ENCODE data around the gene DRGX.

DRGX gene

DNA sequence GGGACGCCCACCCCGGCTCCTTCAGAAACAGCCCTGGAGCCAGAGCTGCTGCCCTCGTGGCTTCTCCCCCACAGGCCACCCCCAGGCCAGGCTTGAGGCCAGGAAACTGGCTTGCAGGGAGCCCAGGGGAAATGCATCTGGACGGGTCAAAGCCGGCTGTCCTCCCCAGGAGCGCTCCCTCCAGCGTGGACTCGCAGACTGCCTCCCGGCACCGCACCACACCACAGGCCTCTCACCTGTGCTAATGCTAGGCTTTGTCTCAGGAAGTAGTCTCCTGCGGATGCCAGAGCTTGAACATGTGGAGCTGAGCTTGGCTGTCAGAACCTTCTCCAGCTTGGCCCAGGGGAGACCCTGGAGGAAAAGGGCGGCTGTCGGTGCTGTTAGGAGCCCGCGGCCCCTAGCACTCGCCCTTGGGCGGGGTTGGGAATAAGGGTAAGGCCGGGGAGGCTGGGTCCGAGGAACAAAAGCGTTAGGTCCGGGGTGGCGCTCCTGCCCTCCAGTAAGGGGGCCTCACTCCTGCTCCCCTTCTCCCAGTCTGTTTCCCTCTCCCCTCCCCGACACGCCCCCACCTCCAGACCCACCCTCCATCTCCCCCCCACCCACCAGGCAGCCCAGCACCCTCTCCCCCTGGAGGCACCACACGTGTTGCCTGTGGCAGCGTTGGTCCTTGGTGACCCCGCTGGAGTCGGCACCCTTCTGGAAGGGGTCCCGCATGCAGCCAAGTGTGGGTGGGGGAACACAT is 21.6 kb upstream of the DRGX start:
- Mint-ChIP-seq H3K27me3 (peaks cover 4% of the 10 kb centered on the region), H3K9me3 (no peaks in the 10 kb centered on the region), H3K36me3 (ENCODE audit: insufficient read depth) (no peaks in the 10 kb centered on the region), H3K4me1 (no peaks in the 10 kb centered on the region), H3K4me3 (no peak overlapping the region), H3K27ac (ENCODE audit: low read depth) (no peak overlapping the region)
- ATAC-seq (replicated peaks; ENCODE audit: extremely low read depth, poor library complexity, severe bottlenecking) (no peak), DNase-seq (ENCODE audit: low spot score in 2 of 2) (no peak)

DNA sequence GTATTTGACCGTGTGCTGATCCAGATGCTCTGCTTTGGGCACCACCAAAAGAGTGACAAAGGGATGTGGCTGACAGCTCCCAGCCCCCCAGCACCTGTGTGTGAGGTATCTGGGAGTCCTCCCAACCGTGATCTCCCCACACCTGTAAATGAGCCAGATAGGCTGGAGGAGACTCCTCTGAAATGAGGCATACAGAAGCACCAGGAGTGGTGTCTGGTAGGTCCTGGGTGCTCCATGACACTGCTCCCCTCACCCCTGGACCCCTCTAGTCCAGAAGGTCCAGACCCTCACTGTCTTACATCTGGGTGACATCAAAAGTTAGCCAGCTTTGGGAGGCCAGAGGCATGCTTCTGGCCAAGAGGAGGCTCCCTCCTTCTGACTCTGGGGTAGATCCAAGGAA is 20.0 kb upstream of the DRGX start:
- ATAC-seq (replicated peaks; ENCODE audit: extremely low read depth, poor library complexity, severe bottlenecking) (no peak), DNase-seq (ENCODE audit: low spot score in 2 of 2) (no peak)
- Mint-ChIP-seq H3K4me1 (no peaks in the 10 kb centered on the region), H3K36me3 (ENCODE audit: insufficient read depth) (no peaks in the 10 kb centered on the region), H3K4me3 (no peak overlapping the region), H3K9me3 (no peaks in the 10 kb centered on the region), H3K27me3 (no peaks in the 10 kb centered on the region), H3K27ac (ENCODE audit: low read depth) (no peak overlapping the region)

DNA sequence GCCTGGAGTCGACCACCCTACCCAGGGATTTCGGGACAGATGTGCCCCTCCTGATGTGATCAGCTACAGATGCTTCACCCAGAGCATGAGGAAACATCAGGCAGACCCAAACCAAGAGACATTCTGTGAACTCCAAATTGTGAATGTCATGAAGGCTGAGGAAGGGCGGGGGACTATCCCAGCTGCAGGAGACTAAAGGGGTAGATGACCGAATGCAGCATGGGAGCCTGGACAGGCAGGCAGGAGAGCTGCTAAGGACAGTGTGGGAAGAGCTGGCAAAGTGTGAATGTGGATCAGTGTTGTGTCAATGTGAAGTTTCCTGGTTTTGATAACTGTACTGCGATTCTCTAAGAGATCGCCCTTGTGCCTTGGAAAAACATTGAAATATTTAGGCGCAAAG is 19.2 kb upstream of the DRGX start:
- no peak overlapping the region for H3K27ac Mint-ChIP-seq (ENCODE audit: low read depth)
- H3K9me3 Mint-ChIP-seq: no peaks in the 10 kb centered on the region
- no peak overlapping the region for H3K4me3 Mint-ChIP-seq
- ATAC-seq (replicated peaks; ENCODE audit: extremely low read depth, poor library complexity, severe bottlenecking) (no peak), DNase-seq (ENCODE audit: low spot score in 2 of 2) (no peak)
- peaks cover 7% of the 10 kb centered on the region for H3K27me3 Mint-ChIP-seq
- H3K4me1 Mint-ChIP-seq: no peaks in the 10 kb centered on the region
- no peaks in the 10 kb centered on the region for H3K36me3 Mint-ChIP-seq (ENCODE audit: insufficient read depth)

DNA sequence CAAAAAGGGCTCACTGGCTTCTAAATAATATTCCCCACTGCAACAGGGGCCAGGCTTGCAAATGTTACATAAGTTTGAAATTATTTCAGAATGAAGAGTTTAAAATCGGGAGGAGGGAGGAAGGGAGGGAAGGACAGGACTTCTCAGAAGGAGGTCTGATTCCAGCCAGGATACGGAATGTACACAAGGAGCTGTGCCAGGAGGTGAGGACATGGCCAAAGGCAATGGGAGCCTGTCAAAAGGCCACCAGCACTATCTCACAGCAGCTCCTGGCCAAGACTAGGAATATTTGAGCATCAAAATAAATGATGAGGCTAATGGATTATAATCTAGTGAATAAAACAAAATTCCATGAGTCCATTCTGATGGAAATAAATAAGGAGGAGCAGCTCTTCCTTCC is 18.6 kb upstream of the DRGX start:
- Mint-ChIP-seq H3K27ac (ENCODE audit: low read depth) (no peak overlapping the region), H3K4me1 (no peaks in the 10 kb centered on the region), H3K9me3 (no peaks in the 10 kb centered on the region), H3K27me3 (peaks cover 13% of the 10 kb centered on the region), H3K36me3 (ENCODE audit: insufficient read depth) (peaks cover 3% of the 10 kb centered on the region), H3K4me3 (no peak overlapping the region)
- DNase-seq (ENCODE audit: low spot score in 2 of 2): no peak
- ATAC-seq (replicated peaks; ENCODE audit: extremely low read depth, poor library complexity, severe bottlenecking): no peak

DNA sequence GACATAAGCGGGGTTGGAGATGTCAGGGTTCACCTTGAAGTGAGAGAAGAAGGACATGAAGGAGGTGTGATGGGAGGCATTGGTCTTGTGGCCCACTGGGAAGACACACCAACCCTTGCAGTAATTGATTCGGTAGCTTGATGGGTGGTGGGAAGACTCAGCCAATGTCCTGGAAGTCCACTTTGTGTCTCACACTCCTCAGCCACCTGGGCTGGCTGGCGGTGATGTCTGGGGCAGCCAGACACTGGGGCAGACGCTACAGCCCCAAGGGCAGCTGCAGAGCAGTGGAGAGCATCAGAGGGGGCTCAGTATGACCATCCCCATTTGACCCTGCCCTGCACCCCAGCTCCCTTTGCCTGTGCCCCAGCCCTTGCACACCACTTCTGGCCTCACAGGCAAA is 16.7 kb upstream of the DRGX start:
- DNase-seq (ENCODE audit: low spot score in 2 of 2) (no peak), ATAC-seq (replicated peaks; ENCODE audit: extremely low read depth, poor library complexity, severe bottlenecking) (no peak)
- peaks cover 3% of the 10 kb centered on the region for H3K36me3 Mint-ChIP-seq (ENCODE audit: insufficient read depth)
- H3K4me3 Mint-ChIP-seq: no peak overlapping the region
- peaks cover 3% of the 10 kb centered on the region for H3K4me1 Mint-ChIP-seq
- no peaks in the 10 kb centered on the region for H3K9me3 Mint-ChIP-seq
- peaks cover 33% of the 10 kb centered on the region for H3K27me3 Mint-ChIP-seq
- no peak overlapping the region for H3K27ac Mint-ChIP-seq (ENCODE audit: low read depth)

GRCh38 chr10:49410365-49411074 is 14.6 kb upstream of the DRGX start:
- Mint-ChIP-seq H3K9me3 (no peaks in the 10 kb centered on the region), H3K27ac (ENCODE audit: low read depth) (no peak overlapping the region), H3K27me3 (peaks cover 52% of the 10 kb centered on the region), H3K36me3 (ENCODE audit: insufficient read depth) (peaks cover 3% of the 10 kb centered on the region), H3K4me1 (peaks cover 5% of the 10 kb centered on the region), H3K4me3 (no peak overlapping the region)
- DNase-seq (ENCODE audit: low spot score in 2 of 2) (no peak), ATAC-seq (replicated peaks; ENCODE audit: extremely low read depth, poor library complexity, severe bottlenecking) (no peak)

DNA sequence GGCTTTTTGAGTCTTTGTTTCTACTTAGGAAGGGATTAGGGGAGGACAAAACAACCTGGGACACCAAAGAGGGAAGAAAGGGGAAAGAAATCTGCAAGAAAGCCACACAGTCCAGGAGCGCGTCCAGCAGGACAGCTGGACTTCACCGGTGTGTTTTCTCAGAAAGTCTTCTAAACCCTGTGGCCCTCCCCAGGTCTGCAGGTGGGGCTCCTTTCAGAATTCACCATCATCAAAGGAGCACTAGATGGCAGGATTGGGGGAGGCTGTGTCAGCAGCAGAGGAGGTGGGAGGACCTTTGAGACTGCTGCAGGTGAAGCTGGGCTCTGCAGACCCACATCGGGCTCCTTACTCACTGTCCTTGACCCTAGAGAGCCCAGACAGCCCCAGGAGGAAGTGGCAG is 13.9 kb upstream of the DRGX start:
- Mint-ChIP-seq H3K27ac (ENCODE audit: low read depth) (no peak overlapping the region), H3K4me3 (no peak overlapping the region), H3K4me1 (peaks cover 5% of the 10 kb centered on the region), H3K36me3 (ENCODE audit: insufficient read depth) (peaks cover 3% of the 10 kb centered on the region), H3K27me3 (peaks cover 59% of the 10 kb centered on the region), H3K9me3 (no peaks in the 10 kb centered on the region)
- ATAC-seq (replicated peaks; ENCODE audit: extremely low read depth, poor library complexity, severe bottlenecking) (no peak), DNase-seq (ENCODE audit: low spot score in 2 of 2) (no peak)

DNA sequence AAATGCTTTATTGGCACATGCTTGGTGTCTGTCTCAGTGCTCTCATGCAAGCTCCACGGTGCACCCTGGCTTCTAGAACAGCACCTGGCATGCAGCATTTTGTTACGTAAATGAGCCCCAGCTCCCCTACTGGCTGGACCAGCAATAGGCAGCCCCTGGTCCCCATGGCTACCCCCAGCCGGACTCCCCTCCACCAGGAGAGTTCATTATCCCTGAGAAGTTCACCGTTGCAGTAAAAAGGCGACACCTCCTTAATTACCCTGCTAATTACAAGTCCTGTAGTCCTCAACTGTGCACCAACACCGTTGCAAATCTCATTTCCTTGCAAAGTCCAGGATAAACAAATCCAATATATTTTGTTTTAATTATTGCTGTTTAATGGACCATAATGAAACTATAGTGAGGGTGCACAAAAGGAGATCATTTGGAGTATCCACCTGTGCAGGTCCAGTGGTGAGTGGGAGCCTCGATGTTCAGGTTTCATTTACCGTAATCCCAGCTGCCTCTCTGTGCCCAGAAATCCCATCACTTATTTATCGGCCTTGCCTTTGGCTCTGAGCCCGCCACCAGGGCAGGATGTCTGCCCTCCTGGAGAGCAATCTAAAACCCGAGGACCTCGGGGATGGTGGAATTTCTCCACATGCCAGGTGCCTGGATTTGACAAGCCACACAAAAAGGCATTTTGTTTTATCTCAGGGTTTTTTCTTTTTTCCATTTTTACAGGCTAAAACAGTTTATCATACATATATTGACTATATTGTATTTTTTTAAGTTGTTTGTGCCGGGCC is 12.8 kb upstream of the DRGX start:
- H3K4me1 Mint-ChIP-seq: peaks cover 5% of the 10 kb centered on the region
- peaks cover 3% of the 10 kb centered on the region for H3K36me3 Mint-ChIP-seq (ENCODE audit: insufficient read depth)
- no peak overlapping the region for H3K4me3 Mint-ChIP-seq
- ATAC-seq (replicated peaks; ENCODE audit: extremely low read depth, poor library complexity, severe bottlenecking): no peak
- no peaks in the 10 kb centered on the region for H3K9me3 Mint-ChIP-seq
- DNase-seq (ENCODE audit: low spot score in 2 of 2): no peak
- no peak overlapping the region for H3K27ac Mint-ChIP-seq (ENCODE audit: low read depth)
- peaks cover 70% of the 10 kb centered on the region for H3K27me3 Mint-ChIP-seq

DNA sequence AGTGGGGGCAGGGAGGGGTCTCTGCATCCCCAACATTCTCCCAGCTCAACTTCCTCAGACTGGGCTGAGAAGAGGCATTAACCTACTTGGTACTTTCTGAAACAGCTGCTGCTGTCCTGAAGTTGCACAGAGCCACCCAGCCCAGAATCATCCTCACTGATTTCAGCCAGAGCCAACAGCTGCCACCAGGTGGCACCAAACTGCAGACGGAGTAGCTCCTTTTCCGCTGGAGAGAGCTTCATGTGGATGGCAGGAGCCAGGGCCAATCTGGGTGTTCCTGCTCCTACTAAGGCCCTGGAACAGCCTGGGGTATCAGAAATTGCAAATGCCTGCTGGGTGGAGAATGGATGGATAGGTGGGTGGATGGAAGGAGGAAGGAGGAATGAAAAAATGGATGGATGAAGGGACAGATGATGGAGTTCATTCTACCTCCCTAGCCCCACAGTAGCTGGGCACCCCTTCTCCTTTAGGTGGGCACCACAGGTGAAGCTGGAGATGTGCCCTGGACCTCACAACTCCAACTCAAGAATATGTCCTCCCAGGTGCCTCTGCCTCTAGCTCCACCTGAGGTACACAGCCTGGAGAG is 11.8 kb upstream of the DRGX start:
- Mint-ChIP-seq H3K9me3 (no peaks in the 10 kb centered on the region), H3K27me3 (peaks cover 79% of the 10 kb centered on the region)
- peak; percentile 46 for ATAC-seq (replicated peaks; ENCODE audit: extremely low read depth, poor library complexity, severe bottlenecking)

GRCh38 chr10:49407151-49407550 is 11.3 kb upstream of the DRGX start:
- Mint-ChIP-seq H3K4me1 (peaks cover 5% of the 10 kb centered on the region), H3K9me3 (no peaks in the 10 kb centered on the region), H3K27me3 (peaks cover 83% of the 10 kb centered on the region), H3K36me3 (ENCODE audit: insufficient read depth) (peaks cover 3% of the 10 kb centered on the region), H3K27ac (ENCODE audit: low read depth) (no peak overlapping the region), H3K4me3 (no peak overlapping the region)
- ATAC-seq (replicated peaks; ENCODE audit: extremely low read depth, poor library complexity, severe bottlenecking): no peak
- no peak for DNase-seq (ENCODE audit: low spot score in 2 of 2)

More for the DNA sequence above, 11.8 kb upstream of the DRGX start:
- DNase-seq (ENCODE audit: low spot score in 2 of 2): peak; percentile 54 to 59
- Mint-ChIP-seq H3K36me3 (ENCODE audit: insufficient read depth) (peaks cover 3% of the 10 kb centered on the region), H3K4me3 (no peak overlapping the region), H3K27ac (ENCODE audit: low read depth) (no peak overlapping the region), H3K4me1 (peaks cover 5% of the 10 kb centered on the region)

DNA sequence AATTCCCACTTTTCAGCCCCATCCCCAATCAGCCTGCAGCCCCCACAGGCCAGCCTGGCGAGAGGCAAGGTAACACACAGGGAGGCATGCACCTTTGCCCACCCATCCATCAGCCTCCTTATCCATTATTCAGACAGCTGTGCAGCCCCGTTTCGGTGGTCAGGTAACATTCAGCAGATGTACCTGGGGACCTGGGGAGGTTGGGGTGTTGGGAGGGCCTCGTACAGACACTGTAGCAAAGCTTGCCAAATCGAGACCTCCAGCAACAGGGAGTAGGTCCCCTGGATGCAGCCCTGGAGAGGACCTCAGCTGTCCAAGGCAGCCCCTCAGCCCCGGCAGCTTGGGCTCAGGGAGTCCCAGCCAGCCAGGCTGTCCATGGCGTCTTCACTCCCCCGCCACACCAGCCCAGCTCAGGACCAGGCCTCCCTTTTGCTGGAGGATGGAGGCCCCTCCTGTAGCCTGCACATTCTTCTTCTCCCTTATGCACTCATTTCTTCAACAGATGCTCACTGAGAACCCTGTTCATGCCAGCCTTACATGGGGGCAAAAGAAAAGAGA is 8.5 kb upstream of the DRGX start:
- Mint-ChIP-seq H3K36me3 (ENCODE audit: insufficient read depth) (no peaks in the 10 kb centered on the region), H3K4me3 (no peak overlapping the region), H3K27me3 (peaks cover 94% of the 10 kb centered on the region), H3K4me1 (peaks cover 5% of the 10 kb centered on the region), H3K9me3 (no peaks in the 10 kb centered on the region), H3K27ac (ENCODE audit: low read depth) (no peak overlapping the region)
- no peak for ATAC-seq (replicated peaks; ENCODE audit: extremely low read depth, poor library complexity, severe bottlenecking)
- DNase-seq (ENCODE audit: low spot score in 2 of 2): no peak

GRCh38 chr10:49403363-49403762 is 7.5 kb upstream of the DRGX start:
- H3K4me1 Mint-ChIP-seq: peaks cover 10% of the 10 kb centered on the region
- no peaks in the 10 kb centered on the region for H3K36me3 Mint-ChIP-seq (ENCODE audit: insufficient read depth)
- ATAC-seq (replicated peaks; ENCODE audit: extremely low read depth, poor library complexity, severe bottlenecking) (no peak), DNase-seq (ENCODE audit: low spot score in 2 of 2) (no peak)
- no peak overlapping the region for H3K27ac Mint-ChIP-seq (ENCODE audit: low read depth)
- no peaks in the 10 kb centered on the region for H3K9me3 Mint-ChIP-seq
- H3K27me3 Mint-ChIP-seq: peaks cover 94% of the 10 kb centered on the region
- H3K4me3 Mint-ChIP-seq: no peak overlapping the region
